GM13977 (cell line): Measurements from ENCODE around the gene INKA2.

Source experiments
- DNase-seq: peaks from one replicate; pipeline ENCODE4 v3.0.0; 2012; ENCODE audit warnings: low spot score
- CTCF ChIP-seq: IDR thresholded peaks from 2 replicates; pipeline ENCODE4 v1.5.1; 2012; ENCODE audit warnings: mild to moderate bottlenecking, control low read depth; ENCODE audit not compliant: insufficient read depth; ENCODE audit errors: extremely low read depth, missing control alignments
- in situ Hi-C: fragments of 300-500 bp; cut with MboI; formaldehyde crosslinking; loops from one replicate; pipeline ENCODE4 v1.12.0; 2022; ENCODE audit warnings: low sequenced_read_pairs, low pct_unique_long_range_greater_than_20kb, mixed read lengths, inconsistent platforms; ENCODE audit not compliant: unreplicated experiment

The INKA2 gene

GRCh38 chr1:111739925-111740765, 950 bp upstream of the INKA2 start:
- in situ Hi-C loops = no loop called here
- peak; percentile 36 for TF ChIP-seq CTCF
- DNase-seq = no peak

GRCh38 chr1:111738436-111739193, 580 bp downstream of the INKA2 start:
- DNase-seq = peak; percentile 57
- in situ Hi-C loops = no loop called here
- TF ChIP-seq CTCF = no peak

- in situ Hi-C loops = no loop called here
- DNase-seq = no peak
- no peak for TF ChIP-seq CTCF
Observed at GRCh38 chr1:111738133-111738435, 1.1 kb downstream of the INKA2 start.

- in situ Hi-C loops = no loop called here
- no peak for DNase-seq
- TF ChIP-seq CTCF = no peak
Observed at GRCh38 chr1:111737216-111738132, 1.7 kb downstream of the INKA2 start.

GRCh38 chr1:111736548-111737215, 2.5 kb downstream of the INKA2 start:
- no peak for DNase-seq
- in situ Hi-C loops = no loop called here
- no peak for TF ChIP-seq CTCF
